Cardiac muscle cell (in vitro differentiated cells and primary cell): ENCODE measurements around the gene CHDH. TPM values are rescaled to one million over a fixed set of nuclear protein-coding genes. Genes with fewer than 3 reads are reported as not detected.
A peak's percentile ranks its signal among the peaks of the same experiment; 100 is the strongest.

Source experiments
- DNase-seq, 2 donors: peaks; one replicate each; pipeline versions ENCODE4 v3.0.0 to v3.0.0-alpha.2; 2010 to 2017; ENCODE audit warnings: low read depth in 1 of 2, low spot score in 1 of 2
- H3K27ac ChIP-seq: fragments of 200-600 bp; sonication (generic); 2 replicates; pipeline ENCODE4 v1.5.1; 2016
- H3K27me3 ChIP-seq: fragments of 200-600 bp; sonication (generic); 2 replicates; pipeline ENCODE4 v1.6.0; 2016; ENCODE audit warnings: control low read depth
- H3K36me3 ChIP-seq: fragments of 200-600 bp; sonication (generic); 2 replicates; pipeline ENCODE4 v1.5.1; 2016; ENCODE audit warnings: control low read depth
- H3K4me1 ChIP-seq: fragments of 200-600 bp; sonication (generic); 2 replicates; pipeline ENCODE4 v1.8.1; 2017; ENCODE audit warnings: low read depth, mild to moderate bottlenecking, mixed run types
- H3K4me3 ChIP-seq: fragments of 200-600 bp; sonication (generic); 2 replicates; pipeline ENCODE4 v1.5.1; 2016; ENCODE audit warnings: mild to moderate bottlenecking
- H3K9me3 ChIP-seq: fragments of 200-600 bp; sonication (generic); 2 replicates; pipeline ENCODE4 v1.5.1; 2017; ENCODE audit warnings: low read depth, mild to moderate bottlenecking, control low read depth
- polyA plus RNA-seq: library from polyadenylated mRNA; unstranded; fragments of >200 nt; fragmentation: Nextera tagmentation; extraction: Ambion mirVana; gene quantifications from 2 replicates; pipeline ENCODE4 v1.2.1, GENCODE V29; 2016
- total RNA-seq: library from RNA; depleted of rRNA; stranded (reverse); fragments of >200 nt; gene quantifications from 2 replicates; pipeline ENCODE4 v1.2.3, GENCODE V29; 2016
- TF ChIP-seq, protein P1 (sequence below): IDR thresholded peaks from 2 replicates; pipeline ENCODE4 v1.5.1; 2012; ENCODE audit warnings: low read depth, mild to moderate bottlenecking, low read length

Gene CHDH
- total and polyA plus RNA-seq, 2 experiments from 2014 or later: 12.8 to 36.1 TPM

DNA sequence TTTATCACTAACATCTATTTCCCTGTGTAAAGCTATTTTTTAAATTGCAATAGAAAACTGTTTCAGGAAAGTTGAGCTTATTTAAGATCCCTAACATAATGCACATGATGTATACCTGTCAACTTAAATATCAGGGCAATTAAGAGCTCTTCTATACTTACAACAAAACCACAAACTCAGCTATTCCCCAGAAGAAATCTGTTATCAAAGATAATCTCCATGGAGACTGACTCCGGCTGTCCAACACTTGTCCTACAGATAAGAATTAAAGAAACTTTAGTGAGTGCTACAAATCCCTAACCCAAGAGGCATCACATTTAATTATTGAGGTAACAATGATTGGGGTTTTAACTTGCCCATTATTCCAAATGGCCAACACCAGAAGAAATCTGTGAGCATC, 42.0 kb upstream of the CHDH start:
- Histone ChIP-seq H3K36me3 (peaks cover 36% of the 10 kb centered on the region), H3K4me3 (no peak overlapping the region), H3K9me3 (no peaks in the 10 kb centered on the region), H3K4me1 (peaks cover 12% of the 10 kb centered on the region), H3K27ac (no peak overlapping the region), H3K27me3 (no peaks in the 10 kb centered on the region)
- TF ChIP-seq, protein P1, sequence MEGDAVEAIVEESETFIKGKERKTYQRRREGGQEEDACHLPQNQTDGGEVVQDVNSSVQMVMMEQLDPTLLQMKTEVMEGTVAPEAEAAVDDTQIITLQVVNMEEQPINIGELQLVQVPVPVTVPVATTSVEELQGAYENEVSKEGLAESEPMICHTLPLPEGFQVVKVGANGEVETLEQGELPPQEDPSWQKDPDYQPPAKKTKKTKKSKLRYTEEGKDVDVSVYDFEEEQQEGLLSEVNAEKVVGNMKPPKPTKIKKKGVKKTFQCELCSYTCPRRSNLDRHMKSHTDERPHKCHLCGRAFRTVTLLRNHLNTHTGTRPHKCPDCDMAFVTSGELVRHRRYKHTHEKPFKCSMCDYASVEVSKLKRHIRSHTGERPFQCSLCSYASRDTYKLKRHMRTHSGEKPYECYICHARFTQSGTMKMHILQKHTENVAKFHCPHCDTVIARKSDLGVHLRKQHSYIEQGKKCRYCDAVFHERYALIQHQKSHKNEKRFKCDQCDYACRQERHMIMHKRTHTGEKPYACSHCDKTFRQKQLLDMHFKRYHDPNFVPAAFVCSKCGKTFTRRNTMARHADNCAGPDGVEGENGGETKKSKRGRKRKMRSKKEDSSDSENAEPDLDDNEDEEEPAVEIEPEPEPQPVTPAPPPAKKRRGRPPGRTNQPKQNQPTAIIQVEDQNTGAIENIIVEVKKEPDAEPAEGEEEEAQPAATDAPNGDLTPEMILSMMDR: no peak
- DNase-seq: no peak

DNA sequence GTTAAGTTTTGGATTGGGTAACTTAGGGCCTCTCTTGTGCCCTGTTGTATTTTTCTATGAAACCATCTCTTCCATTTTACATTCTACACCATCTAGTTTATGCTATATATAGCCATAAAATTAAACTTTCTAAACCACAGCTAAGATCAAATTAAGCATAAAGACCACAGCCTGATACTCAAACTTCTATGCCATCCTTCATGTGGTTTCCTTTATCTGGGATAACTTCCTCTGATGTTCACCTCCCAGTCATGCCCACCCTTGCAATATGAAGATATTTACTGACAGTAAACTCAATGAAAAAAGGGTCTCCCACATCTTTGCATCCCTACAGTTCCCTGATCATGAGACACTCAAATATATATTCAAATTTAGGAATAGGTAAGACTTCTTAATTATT, 41.2 kb upstream of the CHDH start:
- no peak for DNase-seq
- Histone ChIP-seq H3K9me3 (no peaks in the 10 kb centered on the region), H3K36me3 (peaks cover 36% of the 10 kb centered on the region), H3K4me1 (peaks cover 12% of the 10 kb centered on the region), H3K4me3 (no peak overlapping the region), H3K27me3 (no peaks in the 10 kb centered on the region), H3K27ac (no peak overlapping the region)
- TF ChIP-seq, protein P1: no peak

DNA sequence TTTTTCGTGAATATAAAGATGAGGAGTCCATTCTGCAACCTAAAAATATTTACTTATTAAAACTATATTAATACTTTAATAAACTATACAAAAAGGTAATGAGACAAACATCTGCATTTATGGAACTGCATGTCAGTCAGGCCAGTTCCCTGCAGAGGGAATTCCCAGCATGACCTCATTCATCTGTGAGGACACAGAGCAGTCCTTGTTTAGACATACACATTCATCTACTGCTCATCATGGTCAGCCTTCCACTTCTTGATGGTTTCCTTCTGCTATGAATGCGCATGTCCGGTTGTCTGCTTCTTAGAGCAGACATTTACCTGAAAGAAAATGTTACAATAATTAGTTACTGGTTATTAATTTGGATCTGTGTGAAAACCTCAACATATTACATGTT, 39.0 kb upstream of the CHDH start:
- H3K4me1 ChIP-seq: peaks cover 14% of the 10 kb centered on the region
- H3K4me3 ChIP-seq: no peak overlapping the region
- peaks cover 36% of the 10 kb centered on the region for H3K36me3 ChIP-seq
- no peak overlapping the region for H3K27ac ChIP-seq
- no peaks in the 10 kb centered on the region for H3K27me3 ChIP-seq
- no peaks in the 10 kb centered on the region for H3K9me3 ChIP-seq
- TF ChIP-seq, protein P1: no peak
- no peak for DNase-seq

DNA sequence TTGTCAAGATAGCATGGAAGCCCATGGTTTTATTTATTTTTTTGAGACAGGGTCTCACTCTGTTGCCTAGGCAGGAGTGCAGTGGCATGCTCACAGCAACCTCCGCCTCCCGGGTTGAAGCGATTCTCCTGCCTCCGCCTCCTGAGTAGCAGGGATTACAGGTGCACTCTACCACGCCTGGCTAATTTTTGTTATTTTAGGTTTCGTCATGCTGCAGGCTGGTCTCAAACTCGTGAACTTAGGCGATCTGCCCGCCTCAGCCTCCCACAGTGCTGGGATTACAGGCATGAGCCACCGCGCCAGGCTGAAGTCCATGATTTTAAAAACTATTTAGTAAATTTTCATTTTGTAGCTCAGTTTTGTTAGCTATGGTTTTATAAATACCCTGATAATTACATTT, 38.4 kb upstream of the CHDH start:
- Histone ChIP-seq H3K4me1 (peaks cover 16% of the 10 kb centered on the region), H3K27ac (no peak overlapping the region), H3K36me3 (peaks cover 38% of the 10 kb centered on the region), H3K4me3 (no peak overlapping the region), H3K27me3 (no peaks in the 10 kb centered on the region), H3K9me3 (no peaks in the 10 kb centered on the region)
- TF ChIP-seq, protein P1: no peak
- no peak for DNase-seq

DNA sequence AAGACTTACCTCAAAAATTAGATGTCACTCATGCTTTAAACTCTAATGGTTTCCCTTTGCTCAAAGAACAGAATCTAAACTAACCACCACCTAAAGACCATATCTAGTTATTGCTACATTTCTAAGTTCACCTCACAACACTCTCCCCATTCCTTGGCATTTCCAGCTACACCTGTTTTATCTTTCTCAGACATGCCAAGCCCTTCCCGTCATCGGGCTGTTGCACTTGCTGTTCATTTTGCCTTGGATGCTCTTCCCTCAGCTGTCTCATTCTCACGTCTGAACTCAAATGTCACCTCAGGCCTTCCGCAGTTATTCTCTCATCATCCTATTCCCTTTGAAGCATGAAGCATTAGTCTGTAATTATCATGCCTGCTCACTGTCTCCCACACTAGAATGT, 36.8 kb upstream of the CHDH start:
- H3K36me3 ChIP-seq: peaks cover 52% of the 10 kb centered on the region
- TF ChIP-seq, protein P1: no peak

More for the DNA sequence above, 36.8 kb upstream of the CHDH start:
- Histone ChIP-seq H3K27me3 (no peaks in the 10 kb centered on the region), H3K4me3 (no peak overlapping the region), H3K4me1 (peaks cover 12% of the 10 kb centered on the region), H3K27ac (peak overlapping the region; percentile 1), H3K9me3 (no peaks in the 10 kb centered on the region)
- no peak for DNase-seq
